ENCODE results near the gene TTC21A. TPM values are rescaled to one million over a fixed set of nuclear protein-coding genes. Genes with fewer than 3 reads are reported as not detected.
A peak's percentile ranks its signal among the peaks of the same experiment; 100 is the strongest.
"Not testable (repeated sequence)": the region's sequence is repeated elsewhere in the genome, so short reads cannot be mapped to it uniquely, and the experiment has no call there.

TTC21A gene
- 1 to 10 TPM; 1.4 to 3.5 (median 2.5) TPM for total RNA-seq
- long read RNA-seq = 0 reads

- peak; percentile 90 to 94 (median 94) for DNase-seq
- peak within 1 kb of the TSS; percentile 69 to 96 (median 85) for H3K4me3 ChIP-seq
- H3K36me3 ChIP-seq = no peaks in the 10 kb centered on the region
- H3K27me3 ChIP-seq = no peaks in the 10 kb centered on the region
- WGBS (ENCODE audit: insufficient coverage, low coverage, low lambda C conversion rate, missing lambda C conversion rate) = 2% methylated on average over 24 of the region's 74 CpGs
- TF ChIP-seq POLR2A (IDR thresholded peaks at IDR 0.05) = peak; percentile 84
- TF ChIP-seq CTCF (IDR thresholded peaks at IDR 0.05) = peak in 2 of 4 donors; percentile 5 to 7
- H3K4me1 ChIP-seq = peaks cover 0 to 24% (median 8%) of the 10 kb centered on the region in 4 donors
- no peaks in the 10 kb centered on the region for H3K9me3 ChIP-seq
- H3K27ac ChIP-seq = peak within 1 kb of the TSS; percentile 87 to 95 (median 94)
- intact Hi-C loops (cut with DNase I) = loop anchor here in 1 of 2 donors (10.0 kb wide), 1 partner anchor 177 kb away; the partner anchor contains the start of gene CX3CR1
- peak; percentile 90 to 93 (median 90) for ATAC-seq
These were observed at the start of gene TTC21A, which contains the start of gene GORASP1 for GRCh38 chr3:39107388-39108199. TTC21A (plus strand) TSS chr3:39107680; CDS start chr3:39107838, 158 bp downstream. GORASP1 (minus strand) TSS chr3:39107627; CDS start chr3:39107541, 86 bp downstream.

DNA sequence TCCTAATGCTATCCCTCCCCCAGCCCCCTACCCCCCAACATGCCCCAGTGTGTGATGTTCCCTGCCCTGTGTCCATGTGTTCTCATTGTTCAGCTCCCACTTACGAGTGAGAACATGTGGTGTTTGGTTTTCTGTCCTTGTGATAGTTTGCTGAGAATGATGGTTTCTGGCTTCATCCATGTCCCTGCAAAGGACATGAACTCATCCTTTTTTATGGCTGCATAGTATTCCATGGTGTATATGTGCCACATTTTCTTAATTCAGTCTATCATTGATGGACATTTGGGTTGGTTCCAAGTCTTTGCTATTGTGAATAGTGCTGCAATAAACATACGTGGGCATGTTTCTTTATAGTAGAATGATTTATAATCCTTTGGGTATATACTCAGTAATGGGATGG is 46.3 kb upstream of the TTC21A start:
- WGBS (ENCODE audit: insufficient coverage, low coverage, low lambda C conversion rate, missing lambda C conversion rate) = 94% methylated on average over 2 of the region's 2 CpGs
- DNase-seq; H3K4me3 ChIP-seq; H3K27ac ChIP-seq; H3K36me3 ChIP-seq; ATAC-seq; H3K27me3 ChIP-seq; H3K4me1 ChIP-seq; H3K9me3 ChIP-seq; intact Hi-C loops (cut with DNase I): not testable (repeated sequence)

DNA sequence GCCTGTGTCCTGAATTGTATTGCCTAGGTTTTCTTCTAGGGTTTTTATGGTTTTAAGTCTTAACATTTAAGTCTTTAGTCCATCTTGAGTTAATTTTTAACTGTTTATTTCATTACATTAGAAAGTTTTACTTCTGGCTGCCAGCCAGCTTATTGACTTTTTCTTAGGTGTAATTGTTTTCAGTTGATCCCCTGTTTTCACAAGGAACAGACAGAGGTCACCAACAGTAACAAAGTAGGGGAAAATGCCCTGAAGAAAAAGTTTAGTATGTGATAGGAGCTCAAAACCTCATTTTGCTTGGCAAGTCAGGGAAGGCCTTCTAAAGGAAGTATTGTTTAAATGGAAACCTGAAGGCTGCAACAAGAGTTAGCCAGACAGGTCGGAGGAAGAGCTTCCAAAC is 45.3 kb upstream of the TTC21A start:
- intact Hi-C loops (cut with DNase I) = no loop called here
- peaks cover 0 to 5% (median 0%) of the 10 kb centered on the region in 4 donors for H3K36me3 ChIP-seq
- DNase-seq (no peak), ATAC-seq (no peak)
- TF ChIP-seq CTCF (IDR thresholded peaks at IDR 0.05) = no peak
- TF ChIP-seq POLR2A (IDR thresholded peaks at IDR 0.05) = no peak
- no peaks in the 10 kb centered on the region for H3K4me1 ChIP-seq
- H3K4me3 ChIP-seq = no peak overlapping the region
- 71% methylated on average over 1 of the region's 1 CpG for WGBS (ENCODE audit: insufficient coverage, low coverage, low lambda C conversion rate, missing lambda C conversion rate)
- H3K27ac ChIP-seq = no peak overlapping the region
- H3K9me3 ChIP-seq = no peaks in the 10 kb centered on the region
- H3K27me3 ChIP-seq = no peaks in the 10 kb centered on the region

GRCh38 chr3:39063143-39063542 is 44.3 kb upstream of the TTC21A start:
- Histone ChIP-seq H3K4me3 (no peak overlapping the region), H3K36me3 (peaks cover 0 to 5% (median 0%) of the 10 kb centered on the region in 4 donors), H3K4me1 (no peaks in the 10 kb centered on the region), H3K27ac (no peak overlapping the region), H3K27me3 (no peaks in the 10 kb centered on the region), H3K9me3 (no peaks in the 10 kb centered on the region)
- WGBS (ENCODE audit: insufficient coverage, low coverage, low lambda C conversion rate, missing lambda C conversion rate) = 89% methylated on average over 3 of the region's 3 CpGs
- no peak for DNase-seq
- no peak for ATAC-seq
- intact Hi-C loops (cut with DNase I) = no loop called here
- TF ChIP-seq POLR2A (IDR thresholded peaks at IDR 0.05) = no peak
- no peak for TF ChIP-seq CTCF (IDR thresholded peaks at IDR 0.05)

GRCh38 chr3:39064646-39065045 is 42.8 kb upstream of the TTC21A start:
- DNase-seq = no peak
- Histone ChIP-seq H3K27me3 (no peaks in the 10 kb centered on the region), H3K9me3 (no peaks in the 10 kb centered on the region), H3K27ac (no peak overlapping the region), H3K4me3 (no peak overlapping the region), H3K4me1 (no peaks in the 10 kb centered on the region), H3K36me3 (peaks cover 0 to 16% (median 3%) of the 10 kb centered on the region in 4 donors)
- 100% methylated on average over 1 of the region's 1 CpG for WGBS (ENCODE audit: insufficient coverage, low coverage, low lambda C conversion rate, missing lambda C conversion rate)
- ATAC-seq = no peak
- intact Hi-C loops (cut with DNase I) = no loop called here
- TF ChIP-seq POLR2A (IDR thresholded peaks at IDR 0.05) (no peak), CTCF (IDR thresholded peaks at IDR 0.05) (no peak)
